ENCODE results near the gene TXLNA. TPM values are rescaled to one million over a fixed set of nuclear protein-coding genes. Genes with fewer than 3 reads are reported as not detected.

The TXLNA gene
- total and polyA plus RNA-seq, 4 donors: 14.3 to 55.5 (median 35.3) TPM

GRCh38 chr1:32180186-32181060 lies 948 bp downstream of the TXLNA start:
- ATAC-seq (ENCODE audit: low FRiP score): peak; percentile 53
- no peaks in the 10 kb centered on the region for H3K4me1 ChIP-seq (ENCODE audit: control insufficient read depth in 1 of 2, insufficient read depth in 2 of 2, low read length in 2 of 2)
- no peaks in the 10 kb centered on the region for H3K27me3 ChIP-seq (ENCODE audit: control insufficient read depth in 1 of 2, insufficient read depth in 2 of 2, low read length in 1 of 2)
- peak overlapping the region; percentile 56 for H3K4me3 ChIP-seq (ENCODE audit: low read length in 2 of 2)
- H3K9me3 ChIP-seq (ENCODE audit: control insufficient read depth, low read length): no peaks in the 10 kb centered on the region
- WGBS, 2 donors: 4% methylated on average over 36 of the region's 36 CpGs
- peak; percentile 79 to 88 for DNase-seq
- H3K36me3 ChIP-seq (ENCODE audit: control insufficient read depth in 1 of 2, insufficient read depth in 2 of 2, low read length in 1 of 2): peaks cover 0 to 2% of the 10 kb centered on the region in 2 donors
- H3K27ac ChIP-seq (ENCODE audit: low read depth in 1 of 2, low read length in 2 of 2): peak overlapping the region; percentile 63 to 88
- intact Hi-C loops (cut with DNase I): no loop called here

GRCh38 chr1:32181065-32181464 lies 1.6 kb downstream of the TXLNA start:
- no peak overlapping the region for H3K4me3 ChIP-seq (ENCODE audit: low read length in 2 of 2)
- H3K36me3 ChIP-seq (ENCODE audit: control insufficient read depth in 1 of 2, insufficient read depth in 2 of 2, low read length in 1 of 2): peaks cover 0 to 3% of the 10 kb centered on the region in 2 donors
- no peaks in the 10 kb centered on the region for H3K4me1 ChIP-seq (ENCODE audit: control insufficient read depth in 1 of 2, insufficient read depth in 2 of 2, low read length in 2 of 2)
- H3K27me3 ChIP-seq (ENCODE audit: control insufficient read depth in 1 of 2, insufficient read depth in 2 of 2, low read length in 1 of 2): no peaks in the 10 kb centered on the region
- intact Hi-C loops (cut with DNase I): no loop called here
- H3K27ac ChIP-seq (ENCODE audit: low read depth in 1 of 2, low read length in 2 of 2): peak overlapping the region in 1 of 2 donors; percentile 5
- 66 to 69% methylated on average over 9 of the region's 9 CpGs for WGBS, 2 donors
- H3K9me3 ChIP-seq (ENCODE audit: control insufficient read depth, low read length): no peaks in the 10 kb centered on the region
- no peak for DNase-seq
- ATAC-seq (ENCODE audit: low FRiP score): no peak

GRCh38 chr1:32181563-32181962 lies 2.1 kb downstream of the TXLNA start:
- peaks cover 3 to 4% of the 10 kb centered on the region in 2 donors for H3K36me3 ChIP-seq (ENCODE audit: control insufficient read depth in 1 of 2, insufficient read depth in 2 of 2, low read length in 1 of 2)
- H3K4me3 ChIP-seq (ENCODE audit: low read length in 2 of 2): no peak overlapping the region
- H3K9me3 ChIP-seq (ENCODE audit: control insufficient read depth, low read length): no peaks in the 10 kb centered on the region
- intact Hi-C loops (cut with DNase I): no loop called here
- DNase-seq (no peak), ATAC-seq (ENCODE audit: low FRiP score) (no peak)
- no peaks in the 10 kb centered on the region for H3K4me1 ChIP-seq (ENCODE audit: control insufficient read depth in 1 of 2, insufficient read depth in 2 of 2, low read length in 2 of 2)
- no peaks in the 10 kb centered on the region for H3K27me3 ChIP-seq (ENCODE audit: control insufficient read depth in 1 of 2, insufficient read depth in 2 of 2, low read length in 1 of 2)
- 40 to 44% methylated on average over 5 of the region's 5 CpGs for WGBS, 2 donors
- peak overlapping the region in 1 of 2 donors; percentile 21 for H3K27ac ChIP-seq (ENCODE audit: low read depth in 1 of 2, low read length in 2 of 2)

- intact Hi-C loops (cut with DNase I): no loop called here
- Histone ChIP-seq H3K4me1 (ENCODE audit: control insufficient read depth in 1 of 2, insufficient read depth in 2 of 2, low read length in 2 of 2) (no peaks in the 10 kb centered on the region), H3K27me3 (ENCODE audit: control insufficient read depth in 1 of 2, insufficient read depth in 2 of 2, low read length in 1 of 2) (no peaks in the 10 kb centered on the region), H3K27ac (ENCODE audit: low read depth in 1 of 2, low read length in 2 of 2) (no peak overlapping the region), H3K36me3 (ENCODE audit: control insufficient read depth in 1 of 2, insufficient read depth in 2 of 2, low read length in 1 of 2) (peaks cover 3 to 4% of the 10 kb centered on the region in 2 donors), H3K9me3 (ENCODE audit: control insufficient read depth, low read length) (no peaks in the 10 kb centered on the region), H3K4me3 (ENCODE audit: low read length in 2 of 2) (no peak overlapping the region)
- DNase-seq: peak in 1 of 2 donors; percentile 49
- ATAC-seq (ENCODE audit: low FRiP score): no peak
- WGBS, 2 donors: 53 to 59% methylated on average over 6 of the region's 6 CpGs
Measured at GRCh38 chr1:32182060-32182459, 2.6 kb downstream of the TXLNA start.

- H3K4me3 ChIP-seq (ENCODE audit: low read length in 2 of 2): no peak overlapping the region
- no peak for DNase-seq
- no peaks in the 10 kb centered on the region for H3K4me1 ChIP-seq (ENCODE audit: control insufficient read depth in 1 of 2, insufficient read depth in 2 of 2, low read length in 2 of 2)
- H3K27ac ChIP-seq (ENCODE audit: low read depth in 1 of 2, low read length in 2 of 2): no peak overlapping the region
- H3K27me3 ChIP-seq (ENCODE audit: control insufficient read depth in 1 of 2, insufficient read depth in 2 of 2, low read length in 1 of 2): no peaks in the 10 kb centered on the region
- peaks cover 6 to 11% of the 10 kb centered on the region in 2 donors for H3K36me3 ChIP-seq (ENCODE audit: control insufficient read depth in 1 of 2, insufficient read depth in 2 of 2, low read length in 1 of 2)
- intact Hi-C loops (cut with DNase I): no loop called here
- no peaks in the 10 kb centered on the region for H3K9me3 ChIP-seq (ENCODE audit: control insufficient read depth, low read length)
- ATAC-seq (ENCODE audit: low FRiP score): no peak
Measured at GRCh38 chr1:32184650-32185049, 5.2 kb downstream of the TXLNA start.

GRCh38 chr1:32186077-32186476 lies 6.6 kb downstream of the TXLNA start:
- no peak for ATAC-seq (ENCODE audit: low FRiP score)
- no peak overlapping the region for H3K27ac ChIP-seq (ENCODE audit: low read depth in 1 of 2, low read length in 2 of 2)
- no peaks in the 10 kb centered on the region for H3K27me3 ChIP-seq (ENCODE audit: control insufficient read depth in 1 of 2, insufficient read depth in 2 of 2, low read length in 1 of 2)
- peaks cover 6 to 17% of the 10 kb centered on the region in 2 donors for H3K36me3 ChIP-seq (ENCODE audit: control insufficient read depth in 1 of 2, insufficient read depth in 2 of 2, low read length in 1 of 2)
- no peaks in the 10 kb centered on the region for H3K4me1 ChIP-seq (ENCODE audit: control insufficient read depth in 1 of 2, insufficient read depth in 2 of 2, low read length in 2 of 2)
- H3K9me3 ChIP-seq (ENCODE audit: control insufficient read depth, low read length): no peaks in the 10 kb centered on the region
- WGBS, 2 donors: 92 to 93% methylated on average over 2 of the region's 2 CpGs
- no peak for DNase-seq
- intact Hi-C loops (cut with DNase I): no loop called here
- no peak overlapping the region for H3K4me3 ChIP-seq (ENCODE audit: low read length in 2 of 2)

- intact Hi-C loops (cut with DNase I): no loop called here
- Histone ChIP-seq H3K4me3 (ENCODE audit: low read length in 2 of 2) (no peak overlapping the region), H3K27ac (ENCODE audit: low read depth in 1 of 2, low read length in 2 of 2) (no peak overlapping the region), H3K9me3 (ENCODE audit: control insufficient read depth, low read length) (no peaks in the 10 kb centered on the region), H3K4me1 (ENCODE audit: control insufficient read depth in 1 of 2, insufficient read depth in 2 of 2, low read length in 2 of 2) (no peaks in the 10 kb centered on the region), H3K27me3 (ENCODE audit: control insufficient read depth in 1 of 2, insufficient read depth in 2 of 2, low read length in 1 of 2) (no peaks in the 10 kb centered on the region), H3K36me3 (ENCODE audit: control insufficient read depth in 1 of 2, insufficient read depth in 2 of 2, low read length in 1 of 2) (peaks cover 6 to 18% of the 10 kb centered on the region in 2 donors)
- no peak for DNase-seq
- no peak for ATAC-seq (ENCODE audit: low FRiP score)
- 82 to 84% methylated on average over 2 of the region's 2 CpGs for WGBS, 2 donors
Measured at GRCh38 chr1:32186491-32186890, 7.0 kb downstream of the TXLNA start.

GRCh38 chr1:32187850-32188249 lies 8.4 kb downstream of the TXLNA start:
- Histone ChIP-seq H3K9me3 (ENCODE audit: control insufficient read depth, low read length) (no peaks in the 10 kb centered on the region), H3K4me1 (ENCODE audit: control insufficient read depth in 1 of 2, insufficient read depth in 2 of 2, low read length in 2 of 2) (no peaks in the 10 kb centered on the region), H3K36me3 (ENCODE audit: control insufficient read depth in 1 of 2, insufficient read depth in 2 of 2, low read length in 1 of 2) (peaks cover 6 to 23% of the 10 kb centered on the region in 2 donors), H3K27me3 (ENCODE audit: control insufficient read depth in 1 of 2, insufficient read depth in 2 of 2, low read length in 1 of 2) (no peaks in the 10 kb centered on the region), H3K27ac (ENCODE audit: low read depth in 1 of 2, low read length in 2 of 2) (no peak overlapping the region), H3K4me3 (ENCODE audit: low read length in 2 of 2) (no peak overlapping the region)
- DNase-seq: peak; percentile 14 to 68
- intact Hi-C loops (cut with DNase I): no loop called here
- ATAC-seq (ENCODE audit: low FRiP score): no peak
- WGBS, 2 donors: 96 to 97% methylated on average over 9 of the region's 9 CpGs

All from aorta (tissue), 5 donors.